CD14-positive monocyte (primary cell): ENCODE data around the gene SLC44A4. TPM values are rescaled to one million over a fixed set of nuclear protein-coding genes. Genes with fewer than 3 reads are reported as not detected.

Source experiments
- DNase-seq, 3 donors: peaks; one replicate each; pipeline ENCODE4 v3.0.0-alpha.2; 2011 to 2022
- H2AFZ ChIP-seq: 2 replicates; pipeline ENCODE4 v1.6.0; 2012; ENCODE audit warnings: mild to moderate bottlenecking, low read depth, low read length, inconsistent platforms; ENCODE audit not compliant: insufficient read depth, poor library complexity, severe bottlenecking
- H3K27ac ChIP-seq, 2 donors: 1 replicate in 1 of 2; 2 replicates in 1 of 2; pipeline ENCODE4 v1.5.1; 2012 to 2013; ENCODE audit warnings: low read length in 2 of 2, control low read depth in 1 of 2, inconsistent platforms in 1 of 2, low read depth in 1 of 2, mild to moderate bottlenecking in 1 of 2
- H3K27me3 ChIP-seq, 2 donors: one replicate each; pipeline versions ENCODE4 v1.6.0 to v1.6.1; 2011 to 2013; ENCODE audit warnings: low read length in 2 of 2; ENCODE audit not compliant: control insufficient read depth in 2 of 2, insufficient read depth in 2 of 2
- H3K36me3 ChIP-seq, 2 donors: replicated peaks in 1 of 2; 1 replicate in 1 of 2; 2 replicates in 1 of 2; pipeline versions ENCODE4 v1.5.1 to v1.6.1; 2012 to 2013; ENCODE audit warnings: low read length in 2 of 2, control low read depth in 1 of 2, inconsistent platforms in 1 of 2, mild to moderate bottlenecking in 1 of 2; ENCODE audit not compliant: insufficient read depth in 2 of 2, control insufficient read depth in 1 of 2
- H3K4me1 ChIP-seq, 2 donors: 1 replicate in 1 of 2; 2 replicates in 1 of 2; pipeline versions ENCODE4 v1.5.1 to v1.6.1; 2012 to 2013; ENCODE audit warnings: low read length in 2 of 2, control low read depth in 1 of 2, inconsistent platforms in 1 of 2, mild to moderate bottlenecking in 1 of 2, moderate library complexity in 1 of 2; ENCODE audit not compliant: insufficient read depth in 2 of 2, control insufficient read depth in 1 of 2
- H3K4me2 ChIP-seq: replicated peaks from 2 replicates; pipeline ENCODE3; 2012; ENCODE audit warnings: low read length, moderate library complexity, mild to moderate bottlenecking; ENCODE audit not compliant: poor library complexity, severe bottlenecking; ENCODE audit errors: extremely low read depth
- H3K4me3 ChIP-seq, 3 experiments: fragments of 200-600 bp in 1 of 3; sonication (generic) in 1 of 3; replicated peaks in 1 of 3; 1 replicate in 2 of 3; 2 replicates in 1 of 3; pipeline ENCODE4 v1.5.1; 2011 to 2013; ENCODE audit warnings: low read length in 3 of 3, mild to moderate bottlenecking in 3 of 3, control low read depth in 2 of 3, low read depth in 2 of 3, inconsistent platforms in 1 of 3, moderate library complexity in 1 of 3
- H3K79me2 ChIP-seq: 2 replicates; pipeline ENCODE4 v1.6.0; 2012; ENCODE audit warnings: mild to moderate bottlenecking, control low read depth, inconsistent platforms, low read length, moderate library complexity; ENCODE audit not compliant: insufficient read depth
- H3K9ac ChIP-seq: 2 replicates; pipeline ENCODE4 v1.6.0; 2017; ENCODE audit warnings: low read length, mild to moderate bottlenecking; ENCODE audit not compliant: insufficient read depth, poor library complexity, severe bottlenecking
- H3K9me3 ChIP-seq, 2 donors: replicated peaks in 1 of 2; 1 replicate in 1 of 2; 2 replicates in 1 of 2; pipeline versions ENCODE4 v1.5.1 to v1.6.1; 2012 to 2013; ENCODE audit warnings: low read length in 2 of 2, control low read depth in 1 of 2; ENCODE audit not compliant: control insufficient read depth in 1 of 2, insufficient read depth in 1 of 2
- H4K20me1 ChIP-seq: 2 replicates; pipeline ENCODE4 v1.6.0; 2012; ENCODE audit warnings: mild to moderate bottlenecking, low read length, control low read depth, moderate library complexity; ENCODE audit not compliant: insufficient read depth
- H3K27ac Mint-ChIP-seq, 7 donors: one replicate each; pipeline ENCODE4 v1.8.0; 2020; ENCODE audit warnings: mild to moderate bottlenecking in 7 of 7, mixed read lengths in 7 of 7, moderate library complexity in 6 of 7, inconsistent platforms in 2 of 7
- H3K27me3 Mint-ChIP-seq, 3 donors: one replicate each; pipeline ENCODE4 v1.8.0; 2021 to 2022; ENCODE audit warnings: low read depth in 3 of 3, mild to moderate bottlenecking in 3 of 3, mixed read lengths in 3 of 3, moderate library complexity in 3 of 3, inconsistent platforms in 1 of 3
- H3K36me3 Mint-ChIP-seq, 2 donors: one replicate each; pipeline ENCODE4 v1.8.0; 2020; ENCODE audit warnings: mixed read lengths in 2 of 2, inconsistent platforms in 1 of 2, mild to moderate bottlenecking in 1 of 2
- H3K4me1 Mint-ChIP-seq: one replicate; pipeline ENCODE4 v1.8.0; 2020; ENCODE audit warnings: mild to moderate bottlenecking, mixed read lengths
- H3K4me3 Mint-ChIP-seq, 2 donors: one replicate each; pipeline ENCODE4 v1.8.0; 2020; ENCODE audit warnings: mild to moderate bottlenecking in 2 of 2, mixed read lengths in 2 of 2, moderate library complexity in 1 of 2
- H3K9me3 Mint-ChIP-seq, 7 donors: one replicate each; pipeline ENCODE4 v1.8.0; 2020 to 2022; ENCODE audit warnings: mixed read lengths in 7 of 7, mild to moderate bottlenecking in 6 of 7, moderate library complexity in 6 of 7, inconsistent platforms in 2 of 7
- WGBS: methylation state at CpG from one replicate; pipeline ENCODE4 v1.1.5; 2013; ENCODE audit warnings: missing lambda C conversion rate; ENCODE audit not compliant: insufficient coverage; 5-methylcytosine and 5-hydroxymethylcytosine counted together
- intact Hi-C, 2 donors: fragments of 100-400 bp; cut with micrococcal nuclease; formaldehyde crosslinking; loops; one replicate each; pipeline versions ENCODE4 v1.15.0 to v1.15.1; 2023
- polyA plus RNA-seq, 3 donors: library from polyadenylated mRNA; depleted of rRNA in 1 of 3; unstranded in 2 of 3; stranded (reverse) in 1 of 3; fragments of 300-500 nt in 2 of 3; fragments of >200 nt in 1 of 3; fragmentation: Illumina TruSeq in 2 of 3; gene quantifications; 1 replicate in 2 of 3; 2 replicates in 1 of 3; pipeline ENCODE4 v1.2.3, GENCODE V29; 2012 to 2021
- TF ChIP-seq, protein P1 (sequence below): fragments of 200-600 bp; IDR thresholded peaks from one replicate; pipeline ENCODE4 v1.8.0; 2022; ENCODE audit warnings: antibody characterized with exemption, mild to moderate bottlenecking

SLC44A4 gene
- polyA plus RNA-seq, 3 donors, result 0.09 TPM; not detected in 2

DNA sequence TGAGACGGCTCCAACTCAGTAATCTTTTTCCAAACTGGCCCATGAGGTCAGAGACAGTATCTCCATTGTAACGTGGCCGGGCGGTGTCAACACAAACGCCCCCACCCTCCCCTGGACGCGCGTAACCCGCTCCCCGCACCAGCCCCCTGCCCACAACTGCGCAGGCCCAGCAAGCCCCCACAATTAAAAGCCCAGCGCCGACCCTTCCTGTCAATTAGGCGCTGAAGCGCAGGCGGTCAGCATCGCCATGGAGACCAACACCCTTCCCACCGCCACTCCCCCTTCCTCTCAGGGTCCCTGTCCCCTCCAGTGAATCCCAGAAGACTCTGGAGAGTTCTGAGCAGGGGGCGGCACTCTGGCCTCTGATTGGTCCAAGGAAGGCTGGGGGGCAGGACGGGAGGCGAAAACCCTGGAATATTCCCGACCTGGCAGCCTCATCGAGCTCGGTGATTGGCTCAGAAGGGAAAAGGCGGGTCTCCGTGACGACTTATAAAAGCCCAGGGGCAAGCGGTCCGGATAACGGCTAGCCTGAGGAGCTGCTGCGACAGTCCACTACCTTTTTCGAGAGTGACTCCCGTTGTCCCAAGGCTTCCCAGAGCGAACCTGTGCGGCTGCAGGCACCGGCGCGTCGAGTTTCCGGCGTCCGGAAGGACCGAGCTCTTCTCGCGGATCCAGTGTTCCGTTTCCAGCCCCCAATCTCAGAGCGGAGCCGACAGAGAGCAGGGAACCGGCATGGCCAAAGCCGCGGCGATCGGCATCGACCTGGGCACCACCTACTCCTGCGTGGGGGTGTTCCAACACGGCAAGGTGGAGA is 63.6 kb downstream of the SLC44A4 start, which contains the start of the genes HSPA1A and HSPA1L:
Gene HSPA1A, plus strand, starts transcription at position 519 of the 814 bp plus-strand sequence. Its CDS starts 214 bp downstream, at position 733.
Gene HSPA1L, minus strand, starts transcription at position 259 of the 814 bp plus-strand sequence. CDS start 3,311 bp downstream, outside the sequence.
- H3K4me3 Mint-ChIP-seq, result peak within 1 kb of the TSS; percentile 93 to 95

DNA sequence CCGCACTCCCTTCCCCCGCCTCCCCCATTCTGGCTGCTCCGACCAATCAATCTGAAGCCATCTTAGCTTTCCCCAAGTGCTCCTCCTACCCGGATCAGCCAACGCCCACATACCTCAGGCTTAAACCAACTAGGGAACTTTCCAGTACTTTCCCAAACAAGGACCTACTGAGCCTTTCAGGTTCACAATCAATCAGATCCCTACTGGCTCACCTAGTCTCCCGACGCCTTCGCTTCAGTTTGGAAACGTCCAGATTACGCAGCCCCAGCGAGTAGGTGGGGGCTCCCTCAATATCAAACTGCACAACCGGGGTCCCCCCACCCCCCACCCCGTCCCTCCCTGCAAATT is 64.1 kb downstream of the SLC44A4 start:
- Histone ChIP-seq H2AFZ (peak overlapping the region; percentile 81), H3K36me3 (peaks cover 11 to 21% of the 10 kb centered on the region in 2 donors), H3K27ac (peak overlapping the region; percentile 60 to 78), H4K20me1 (no peaks in the 10 kb centered on the region), H3K27me3 (no peaks in the 10 kb centered on the region), H3K4me3 (peak overlapping the region; percentile 59 to 94 (median 82)), H3K9me3 (no peaks in the 10 kb centered on the region), H3K9ac (peak overlapping the region; percentile 66), H3K4me1 (peaks cover 35 to 48% of the 10 kb centered on the region in 2 donors), H3K4me2 (peak overlapping the region; percentile 95), H3K79me2 (peaks cover 48% of the 10 kb centered on the region)
- Mint-ChIP-seq H3K4me1 (peaks cover 42% of the 10 kb centered on the region), H3K27ac (peak overlapping the region; percentile 92 to 98 (median 94)), H3K36me3 (peaks cover 17 to 34% of the 10 kb centered on the region in 2 donors), H3K27me3 (peaks cover 0 to 4% (median 0%) of the 10 kb centered on the region in 3 donors), H3K9me3 (no peaks in the 10 kb centered on the region), H3K4me3 (peak overlapping the region; percentile 93 to 95)
- WGBS, result 0% methylated on average over 10 of the region's 13 CpGs
- TF ChIP-seq, protein P1, sequence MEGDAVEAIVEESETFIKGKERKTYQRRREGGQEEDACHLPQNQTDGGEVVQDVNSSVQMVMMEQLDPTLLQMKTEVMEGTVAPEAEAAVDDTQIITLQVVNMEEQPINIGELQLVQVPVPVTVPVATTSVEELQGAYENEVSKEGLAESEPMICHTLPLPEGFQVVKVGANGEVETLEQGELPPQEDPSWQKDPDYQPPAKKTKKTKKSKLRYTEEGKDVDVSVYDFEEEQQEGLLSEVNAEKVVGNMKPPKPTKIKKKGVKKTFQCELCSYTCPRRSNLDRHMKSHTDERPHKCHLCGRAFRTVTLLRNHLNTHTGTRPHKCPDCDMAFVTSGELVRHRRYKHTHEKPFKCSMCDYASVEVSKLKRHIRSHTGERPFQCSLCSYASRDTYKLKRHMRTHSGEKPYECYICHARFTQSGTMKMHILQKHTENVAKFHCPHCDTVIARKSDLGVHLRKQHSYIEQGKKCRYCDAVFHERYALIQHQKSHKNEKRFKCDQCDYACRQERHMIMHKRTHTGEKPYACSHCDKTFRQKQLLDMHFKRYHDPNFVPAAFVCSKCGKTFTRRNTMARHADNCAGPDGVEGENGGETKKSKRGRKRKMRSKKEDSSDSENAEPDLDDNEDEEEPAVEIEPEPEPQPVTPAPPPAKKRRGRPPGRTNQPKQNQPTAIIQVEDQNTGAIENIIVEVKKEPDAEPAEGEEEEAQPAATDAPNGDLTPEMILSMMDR, result no peak
- intact Hi-C loops, result no loop called here
- peak; percentile 59 to 93 (median 74) for DNase-seq

More for the DNA sequence above, 63.6 kb downstream of the SLC44A4 start, which contains the start of the genes HSPA1A and HSPA1L:
- DNase-seq, result peak; percentile 71 to 80 (median 80)
- peaks cover 0 to 3% (median 0%) of the 10 kb centered on the region in 3 donors for H3K27me3 Mint-ChIP-seq
- no peaks in the 10 kb centered on the region for H3K9me3 ChIP-seq
- H2AFZ ChIP-seq, result peak within 1 kb of the TSS; percentile 81
- H3K9me3 Mint-ChIP-seq, result no peaks in the 10 kb centered on the region
- no peaks in the 10 kb centered on the region for H3K27me3 ChIP-seq
- peaks cover 47% of the 10 kb centered on the region for H3K4me1 Mint-ChIP-seq
- H3K79me2 ChIP-seq, result peaks cover 54% of the 10 kb centered on the region
- peaks cover 9 to 15% of the 10 kb centered on the region in 2 donors for H3K36me3 ChIP-seq
- H3K4me3 ChIP-seq, result peak within 1 kb of the TSS; percentile 59 to 94 (median 82)
- peak within 1 kb of the TSS; percentile 92 to 98 (median 94) for H3K27ac Mint-ChIP-seq
- H3K4me2 ChIP-seq, result peak within 1 kb of the TSS; percentile 95
- peaks cover 13 to 28% of the 10 kb centered on the region in 2 donors for H3K36me3 Mint-ChIP-seq
- no peaks in the 10 kb centered on the region for H4K20me1 ChIP-seq
- H3K9ac ChIP-seq, result peak within 1 kb of the TSS; percentile 66
- peak within 1 kb of the TSS; percentile 60 to 78 for H3K27ac ChIP-seq
- TF ChIP-seq, protein P1, result no peak
- intact Hi-C loops, result no loop called here
- peaks cover 41 to 54% of the 10 kb centered on the region in 2 donors for H3K4me1 ChIP-seq
- WGBS, result under 1% methylated on average over 48 of the region's 56 CpGs
